GM21390 (cell line): ENCODE data around the gene NDRG2.
"Not testable (repeated sequence)": the region's sequence is repeated elsewhere in the genome, so short reads cannot be mapped to it uniquely, and the experiment has no call there.

ENCODE experiments used
- ATAC-seq: cut with Tn5 transposase; IDR thresholded peaks from one replicate; pipeline ENCODE4 v1.9.1; 2021; ENCODE audit not compliant: unreplicated experiment

The NDRG2 gene

GRCh38 chr14:21056520-21057163 lies 31.8 kb upstream of the NDRG2 start:
- ATAC-seq, result no peak

DNA sequence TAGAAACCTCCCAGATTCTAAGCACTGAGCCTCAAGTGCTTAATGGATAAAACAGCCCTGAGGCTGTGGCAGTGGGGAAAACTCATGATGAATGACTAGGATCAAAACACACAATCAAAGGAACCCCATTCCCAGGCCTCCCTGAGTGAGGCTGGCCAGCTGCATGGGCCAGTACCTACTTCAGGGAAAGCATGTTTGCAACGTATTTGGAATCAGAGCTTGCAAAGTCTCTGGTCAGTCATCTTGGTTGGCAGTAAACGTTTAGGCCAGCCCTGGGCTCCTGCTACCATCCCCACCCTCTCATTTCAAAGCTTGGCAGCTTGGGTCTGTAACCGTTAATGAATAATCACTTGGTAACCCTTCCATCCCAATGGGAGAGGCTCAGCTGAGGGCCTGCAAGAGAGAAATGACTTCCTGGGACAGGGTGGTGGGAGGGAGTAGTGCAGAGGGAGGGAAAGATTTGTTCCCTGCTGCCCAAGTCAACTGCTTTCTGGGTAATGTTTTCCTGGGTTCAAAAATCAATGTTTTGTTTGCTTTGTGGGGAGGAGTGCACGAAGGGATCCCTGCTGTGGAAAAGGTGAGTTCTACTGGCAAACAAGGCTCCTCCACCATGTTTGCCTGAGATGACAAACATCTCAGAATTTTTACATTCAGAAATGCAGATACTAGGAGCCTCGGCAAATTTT lies 30.7 kb upstream of the NDRG2 start:
- no peak for ATAC-seq

DNA sequence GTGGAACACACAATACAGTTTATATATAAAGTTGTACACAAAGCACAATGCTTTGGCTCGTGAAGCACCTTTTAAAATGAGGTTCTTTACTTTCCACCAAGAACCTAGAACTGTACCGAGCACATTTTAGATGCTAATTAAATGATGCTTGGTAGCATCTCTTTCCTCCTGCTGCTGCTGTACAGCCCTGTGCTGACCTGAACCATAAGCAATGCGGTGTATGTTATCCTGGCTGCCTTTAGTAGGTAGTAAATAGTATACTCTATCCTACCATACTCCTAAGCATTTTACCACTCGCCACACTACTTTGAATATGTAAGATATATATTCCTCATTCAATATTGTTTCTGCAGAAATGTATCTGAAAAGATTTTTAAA lies 29.9 kb upstream of the NDRG2 start:
- ATAC-seq, result no peak

DNA sequence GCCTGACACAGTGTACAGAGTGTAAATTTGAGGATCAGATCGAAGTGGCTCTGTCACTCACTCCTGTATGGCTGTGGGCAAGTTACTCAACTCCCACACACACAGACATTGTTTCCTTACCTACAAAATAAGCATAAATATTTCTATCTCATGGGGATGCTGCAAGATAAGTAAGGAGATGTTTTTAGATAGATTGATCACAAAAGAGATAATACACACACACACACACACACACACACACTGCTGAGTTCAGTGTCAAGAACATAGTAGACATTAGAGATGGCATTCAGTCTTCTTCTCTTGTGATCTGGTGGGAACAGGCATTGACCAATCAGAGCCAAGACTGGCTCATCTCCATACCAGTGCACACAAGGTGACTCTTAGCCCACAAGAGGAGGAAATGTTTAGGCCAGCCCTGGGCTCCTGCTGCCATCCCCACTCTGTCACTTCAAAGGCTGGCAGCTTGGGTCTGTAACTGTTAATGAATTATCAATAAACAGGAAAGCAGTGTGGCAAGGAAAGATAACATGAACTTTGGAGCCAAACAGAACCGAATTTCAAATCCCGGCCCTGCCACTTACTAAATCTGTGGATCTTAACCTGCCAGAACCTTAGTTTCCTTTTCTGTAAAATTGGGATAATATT lies 29.4 kb upstream of the NDRG2 start:
- ATAC-seq, result no peak

DNA sequence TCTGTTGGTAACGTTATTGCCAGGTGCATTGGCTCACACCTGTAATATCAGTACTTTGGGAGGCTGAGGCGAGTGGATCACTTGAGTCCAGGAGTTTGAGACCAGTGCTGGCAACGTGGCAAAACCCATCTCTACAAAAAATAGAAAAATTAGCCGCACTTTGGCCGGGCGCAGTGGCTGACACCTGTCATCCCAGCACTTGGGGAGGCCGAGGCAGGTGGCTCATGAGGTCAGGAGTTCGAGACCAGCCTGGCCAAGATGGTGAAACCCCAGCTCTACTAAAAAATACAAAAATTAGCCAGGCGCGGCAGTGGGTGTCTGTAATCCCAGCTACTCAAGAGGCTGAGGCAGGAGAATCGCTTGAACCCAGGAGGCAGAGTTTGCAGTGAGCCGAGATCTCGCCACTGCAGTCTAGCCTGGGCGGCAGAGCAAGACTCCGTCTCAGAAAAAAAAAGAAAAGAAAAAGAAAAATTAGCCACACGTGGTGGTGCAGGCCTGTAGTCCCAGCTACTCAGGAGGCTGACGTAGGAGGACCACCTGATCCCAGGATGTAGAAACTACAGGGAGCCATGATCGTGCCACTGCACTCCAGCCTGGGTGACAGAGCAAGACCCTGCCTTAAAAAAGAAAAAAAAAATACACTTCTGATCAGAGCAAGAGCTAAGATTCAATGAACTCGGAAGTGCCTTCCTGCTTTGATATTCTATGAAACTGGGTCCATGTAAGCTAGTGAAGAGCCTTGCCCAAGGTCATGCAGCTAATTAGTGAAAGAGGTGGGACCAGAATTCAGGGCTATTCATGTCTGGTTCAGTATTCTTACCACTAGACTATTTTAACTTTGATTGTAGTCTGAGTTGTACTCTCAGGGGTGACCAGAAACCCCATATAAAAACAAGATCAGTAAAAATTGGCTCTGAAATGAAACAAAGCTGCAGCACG lies 28.6 kb upstream of the NDRG2 start:
- no peak for ATAC-seq

- no peak for ATAC-seq
Measured at GRCh38 chr14:21050597-21050996, 25.7 kb upstream of the NDRG2 start.

DNA sequence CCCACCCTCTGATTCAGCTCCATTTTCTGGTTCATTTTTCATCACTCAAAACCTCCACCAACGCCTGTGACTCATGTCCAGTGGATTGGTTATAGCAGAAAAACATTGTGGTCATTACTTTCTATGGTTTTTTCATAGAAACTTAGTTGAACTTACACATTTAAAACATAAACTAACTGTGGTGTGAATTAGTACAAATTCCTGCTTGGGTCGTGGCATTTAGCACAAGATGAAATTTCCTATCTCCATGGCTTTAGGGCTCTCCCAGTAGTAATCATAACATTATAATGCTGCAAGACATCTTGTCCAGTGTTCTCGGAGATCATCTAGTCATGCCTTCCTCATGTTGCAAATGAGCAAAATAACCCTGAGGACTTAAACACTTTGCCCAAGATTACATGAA lies 24.4 kb upstream of the NDRG2 start:
- ATAC-seq, result no peak

DNA sequence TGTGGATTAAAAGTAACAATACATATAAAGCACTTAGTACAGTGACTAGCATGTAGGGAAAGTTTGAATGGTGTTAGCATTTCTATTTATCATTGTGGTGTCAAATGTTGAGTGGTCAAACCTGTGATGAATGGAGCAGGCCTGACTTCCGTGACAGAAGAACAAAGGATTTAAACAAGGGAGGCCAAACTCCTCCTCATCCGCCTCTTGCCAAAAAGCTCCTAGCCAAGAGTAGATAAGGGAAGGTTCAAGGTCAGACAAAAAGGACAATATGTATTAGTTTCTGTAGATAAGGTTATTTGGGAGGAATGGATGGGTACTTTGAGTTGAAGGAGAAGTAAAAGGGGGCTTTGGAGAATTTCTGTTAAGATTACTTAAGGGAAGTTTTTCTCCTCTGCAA lies 23.8 kb upstream of the NDRG2 start:
- no peak for ATAC-seq

- ATAC-seq, result no peak
Measured at GRCh38 chr14:21047378-21047781, 22.5 kb upstream of the NDRG2 start.

GRCh38 chr14:21043974-21044618 lies 19.2 kb upstream of the NDRG2 start:
- ATAC-seq, result no peak

DNA sequence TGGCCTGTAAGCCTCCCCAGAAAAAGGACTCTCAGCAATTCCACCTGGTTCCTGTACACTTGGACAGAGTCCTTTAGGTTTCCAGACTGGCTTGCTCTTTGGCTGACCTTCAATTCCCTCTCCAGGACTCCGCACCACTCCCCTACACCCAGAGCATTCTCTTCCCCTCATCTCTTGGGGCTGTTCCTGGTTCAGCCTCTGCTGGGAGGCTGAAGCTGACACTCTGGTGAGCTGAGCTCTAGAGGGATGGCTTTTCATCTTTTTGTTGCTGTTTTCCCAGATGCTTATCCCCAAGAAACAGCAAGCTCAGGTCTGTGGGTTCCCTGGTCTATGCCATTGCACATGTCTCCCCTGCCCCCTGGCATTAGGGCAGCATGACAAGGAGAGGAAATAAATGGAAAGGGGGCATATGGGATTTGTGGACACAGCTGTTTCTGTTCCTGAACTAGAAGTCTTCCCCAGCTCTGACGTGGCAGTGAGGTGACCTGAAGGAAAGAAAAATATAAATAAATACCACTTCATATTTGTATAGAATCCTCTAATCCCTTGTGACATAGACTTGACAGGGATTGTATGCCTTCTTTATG lies 18.6 kb upstream of the NDRG2 start:
- ATAC-seq, result no peak

- ATAC-seq, result no peak
Measured at GRCh38 chr14:21042918-21043317, 18.1 kb upstream of the NDRG2 start.

- ATAC-seq, result no peak
Measured at GRCh38 chr14:21041676-21042433, 17.0 kb upstream of the NDRG2 start, which contains the start of gene RNASE7. Gene RNASE7 (plus strand): TSS chr14:21042362. CDS start chr14:21042993, 631 bp downstream.

GRCh38 chr14:21040941-21041340 lies 16.1 kb upstream of the NDRG2 start:
- ATAC-seq, result not testable (repeated sequence)

GRCh38 chr14:21040370-21040925 lies 15.6 kb upstream of the NDRG2 start:
- no peak for ATAC-seq

DNA sequence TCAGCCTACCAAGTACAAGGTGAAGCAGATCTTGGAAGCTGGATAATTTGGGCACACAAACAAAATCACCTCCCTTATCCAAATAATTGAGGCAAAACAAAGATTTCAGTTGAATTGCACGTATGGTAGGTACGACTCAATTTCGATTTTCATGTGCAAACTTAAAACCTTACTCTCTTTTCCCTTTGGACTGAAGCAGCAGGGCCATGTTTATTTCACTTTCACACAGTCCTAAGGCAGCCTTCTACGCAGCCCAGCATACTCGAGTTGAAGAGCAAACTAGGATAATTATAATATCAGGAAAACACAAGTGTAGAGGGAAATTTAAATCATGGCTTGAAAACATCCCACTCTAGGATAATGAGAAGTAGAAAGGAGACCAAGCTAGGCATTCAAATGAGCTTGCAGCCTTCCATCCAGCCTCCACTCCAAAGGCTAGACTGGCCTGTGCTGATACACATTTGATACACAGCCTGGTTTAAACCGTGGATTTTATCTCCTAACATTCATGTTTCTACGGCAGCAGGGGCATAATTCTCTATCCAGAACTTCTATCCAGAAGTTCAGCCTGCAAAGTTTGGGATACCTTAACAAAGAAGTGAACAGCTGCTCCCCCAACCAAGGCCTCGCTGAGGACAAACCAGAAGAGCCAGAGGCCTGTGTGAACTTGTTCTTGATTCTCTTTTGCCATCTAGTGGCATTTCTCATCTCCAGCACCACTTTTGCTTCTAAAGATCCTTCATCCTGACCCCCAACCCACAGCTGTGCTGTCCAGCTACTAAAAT lies 14.9 kb upstream of the NDRG2 start:
- no peak for ATAC-seq

GRCh38 chr14:21038441-21039422 lies 13.9 kb upstream of the NDRG2 start:
- ATAC-seq, result no peak
